ENCODE measurements around the gene PACSIN2.

The PACSIN2 gene

GRCh38 chr22:42946546-42947198 is 68.3 kb downstream of the PACSIN2 start:
- Histone ChIP-seq H3K9me3 (ENCODE audit: insufficient read depth, low read length) (no peaks in the 10 kb centered on the region), H3K9me2 (replicated peaks; ENCODE audit: insufficient read depth, low read length) (no peaks in the 10 kb centered on the region), H3K9ac (ENCODE audit: low read length) (no peak overlapping the region), H3K27me3 (ENCODE audit: low read length) (no peaks in the 10 kb centered on the region), H2AFZ (ENCODE audit: low read depth, low read length, severe bottlenecking) (no peak overlapping the region), H3K79me2 (ENCODE audit: insufficient read depth, low read length) (peaks cover 12% of the 10 kb centered on the region; the same call in 1 of the 2 replicates), H3K27ac (ENCODE audit: low read depth, low read length) (no peak overlapping the region), H4K20me1 (ENCODE audit: low read depth, low read length) (peaks cover 4% of the 10 kb centered on the region; the same call in 1 of the 2 replicates), H3K4me3 (ENCODE audit: insufficient read depth, low read length, poor library complexity, severe bottlenecking) (no peak overlapping the region), H3F3A (ENCODE audit: insufficient read depth) (no peaks in the 10 kb centered on the region), H3K4me2 (ENCODE audit: low read depth, low read length, poor library complexity, severe bottlenecking) (no peak overlapping the region), H3K36me3 (ENCODE audit: low read length) (0 out of 2 replicates have a peak, but pooled peaks cover 5% of the 10 kb centered on the region)
- no peak for TF ChIP-seq EZH2phosphoT487 (conservative IDR thresholded peaks at IDR 0.05; ENCODE audit: low read length)
- TF ChIP-seq CTCF (IDR thresholded peaks at IDR 0.05; ENCODE audit: insufficient read depth, low read length, poor library complexity, severe bottlenecking): no peak

- Histone ChIP-seq H3K27ac (ENCODE audit: low read depth, low read length) (no peak overlapping the region), H3K27me3 (ENCODE audit: low read length) (no peaks in the 10 kb centered on the region), H3K4me3 (ENCODE audit: insufficient read depth, low read length, poor library complexity, severe bottlenecking) (no peak overlapping the region), H3F3A (ENCODE audit: insufficient read depth) (no peaks in the 10 kb centered on the region), H3K4me2 (ENCODE audit: low read depth, low read length, poor library complexity, severe bottlenecking) (no peak overlapping the region), H3K79me2 (ENCODE audit: insufficient read depth, low read length) (peaks cover 12% of the 10 kb centered on the region; the same call in 1 of the 2 replicates), H3K9me2 (replicated peaks; ENCODE audit: insufficient read depth, low read length) (no peaks in the 10 kb centered on the region), H3K36me3 (ENCODE audit: low read length) (0 out of 2 replicates have a peak, but pooled peaks cover 5% of the 10 kb centered on the region), H3K9me3 (ENCODE audit: insufficient read depth, low read length) (no peaks in the 10 kb centered on the region), H3K9ac (ENCODE audit: low read length) (no peak overlapping the region), H2AFZ (ENCODE audit: low read depth, low read length, severe bottlenecking) (no peak overlapping the region), H4K20me1 (ENCODE audit: low read depth, low read length) (peaks cover 5% of the 10 kb centered on the region; the same call in 1 of the 2 replicates)
- TF ChIP-seq CTCF (IDR thresholded peaks at IDR 0.05; ENCODE audit: insufficient read depth, low read length, poor library complexity, severe bottlenecking): no peak
- no peak for TF ChIP-seq EZH2phosphoT487 (conservative IDR thresholded peaks at IDR 0.05; ENCODE audit: low read length)
Measured at GRCh38 chr22:42945736-42946135, 69.2 kb downstream of the PACSIN2 start.

GRCh38 chr22:42945027-42945426 is 69.9 kb downstream of the PACSIN2 start:
- peaks cover 12% of the 10 kb centered on the region; the same call in 1 of the 2 replicates for H3K79me2 ChIP-seq (ENCODE audit: insufficient read depth, low read length)

More at GRCh38 chr22:42945027-42945426, 69.9 kb downstream of the PACSIN2 start:
- Histone ChIP-seq H3K36me3 (ENCODE audit: low read length) (0 out of 2 replicates have a peak, but pooled peaks cover 5% of the 10 kb centered on the region), H3K4me3 (ENCODE audit: insufficient read depth, low read length, poor library complexity, severe bottlenecking) (no peak overlapping the region), H3K9me3 (ENCODE audit: insufficient read depth, low read length) (no peaks in the 10 kb centered on the region), H3K9ac (ENCODE audit: low read length) (no peak overlapping the region), H3F3A (ENCODE audit: insufficient read depth) (no peaks in the 10 kb centered on the region), H3K27me3 (ENCODE audit: low read length) (no peaks in the 10 kb centered on the region), H2AFZ (ENCODE audit: low read depth, low read length, severe bottlenecking) (no peak overlapping the region), H3K9me2 (replicated peaks; ENCODE audit: insufficient read depth, low read length) (no peaks in the 10 kb centered on the region), H3K27ac (ENCODE audit: low read depth, low read length) (no peak overlapping the region), H3K4me2 (ENCODE audit: low read depth, low read length, poor library complexity, severe bottlenecking) (no peak overlapping the region), H4K20me1 (ENCODE audit: low read depth, low read length) (peaks cover 8% of the 10 kb centered on the region; the same call in 1 of the 2 replicates)
- TF ChIP-seq CTCF (IDR thresholded peaks at IDR 0.05; ENCODE audit: insufficient read depth, low read length, poor library complexity, severe bottlenecking) (no peak), EZH2phosphoT487 (conservative IDR thresholded peaks at IDR 0.05; ENCODE audit: low read length) (no peak)
